ENCODE data around the gene LRRC14B.

Gene LRRC14B

DNA sequence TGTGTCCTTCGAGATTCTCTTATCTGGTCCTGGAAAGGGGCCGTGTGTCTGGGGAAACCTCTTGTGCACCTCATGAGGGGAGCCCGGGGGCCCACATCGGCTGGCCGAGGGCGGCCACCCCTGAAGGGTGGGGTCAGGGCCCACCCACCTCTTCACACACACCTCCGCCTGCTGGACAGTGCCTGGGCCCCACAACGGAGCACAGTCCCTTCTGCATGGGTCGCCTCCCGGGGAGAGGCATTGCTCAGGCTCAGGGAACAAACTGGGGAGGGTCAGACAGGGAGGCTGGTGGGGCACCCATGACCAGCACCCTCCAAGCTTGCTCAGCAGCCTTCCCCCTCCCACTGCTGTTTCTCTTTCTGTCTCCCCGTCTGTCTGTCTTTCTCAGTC is 1.3 kb upstream of the LRRC14B start:
- DNase-seq (ENCODE audit: low read depth) = no peak
- no peak overlapping the region for H3K4me3 ChIP-seq (ENCODE audit: control insufficient read depth, low read depth, low read length)
- no peak for TF ChIP-seq CTCF (IDR thresholded peaks at IDR 0.05; ENCODE audit: control insufficient read depth, insufficient read depth, low read depth, low read length, missing control alignments)

DNA sequence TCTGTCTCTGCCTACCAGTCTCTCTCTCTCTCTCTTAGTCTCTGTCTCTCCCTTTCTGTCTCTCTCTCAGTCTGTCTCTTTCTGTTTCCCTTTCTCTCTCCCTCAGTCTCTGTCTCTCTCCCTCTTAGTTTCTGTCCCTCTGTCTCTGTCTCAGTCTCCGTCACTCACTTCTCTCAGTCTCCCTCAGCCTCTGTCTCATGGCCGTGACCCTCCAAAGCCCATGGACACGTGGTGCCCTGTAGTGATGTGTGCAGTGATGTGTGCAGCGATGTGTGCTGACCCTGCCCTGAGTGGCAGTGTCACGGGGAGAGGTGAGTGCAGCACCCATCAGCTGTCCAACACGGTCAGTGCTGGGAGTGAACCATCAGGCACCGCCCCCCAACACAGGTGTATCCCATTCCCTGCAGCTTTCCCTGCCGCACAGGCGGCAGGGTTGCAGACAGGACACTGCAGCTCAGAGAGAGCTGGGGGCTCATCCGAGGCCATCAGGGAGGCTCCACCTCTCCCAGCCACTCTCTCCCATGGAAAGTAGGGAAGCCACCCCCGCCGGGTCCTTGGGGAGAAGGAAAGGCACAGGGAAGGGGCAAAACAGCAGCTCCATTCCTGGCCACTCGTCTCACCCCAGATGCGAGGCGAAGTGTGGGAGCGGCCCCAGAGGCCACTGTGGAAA is 794 bp upstream of the LRRC14B start:
- H3K4me3 ChIP-seq (ENCODE audit: control insufficient read depth, low read depth, low read length) = no peak overlapping the region
- TF ChIP-seq CTCF (IDR thresholded peaks at IDR 0.05; ENCODE audit: control insufficient read depth, insufficient read depth, low read depth, low read length, missing control alignments) = no peak
- DNase-seq (ENCODE audit: low read depth) = no peak

DNA sequence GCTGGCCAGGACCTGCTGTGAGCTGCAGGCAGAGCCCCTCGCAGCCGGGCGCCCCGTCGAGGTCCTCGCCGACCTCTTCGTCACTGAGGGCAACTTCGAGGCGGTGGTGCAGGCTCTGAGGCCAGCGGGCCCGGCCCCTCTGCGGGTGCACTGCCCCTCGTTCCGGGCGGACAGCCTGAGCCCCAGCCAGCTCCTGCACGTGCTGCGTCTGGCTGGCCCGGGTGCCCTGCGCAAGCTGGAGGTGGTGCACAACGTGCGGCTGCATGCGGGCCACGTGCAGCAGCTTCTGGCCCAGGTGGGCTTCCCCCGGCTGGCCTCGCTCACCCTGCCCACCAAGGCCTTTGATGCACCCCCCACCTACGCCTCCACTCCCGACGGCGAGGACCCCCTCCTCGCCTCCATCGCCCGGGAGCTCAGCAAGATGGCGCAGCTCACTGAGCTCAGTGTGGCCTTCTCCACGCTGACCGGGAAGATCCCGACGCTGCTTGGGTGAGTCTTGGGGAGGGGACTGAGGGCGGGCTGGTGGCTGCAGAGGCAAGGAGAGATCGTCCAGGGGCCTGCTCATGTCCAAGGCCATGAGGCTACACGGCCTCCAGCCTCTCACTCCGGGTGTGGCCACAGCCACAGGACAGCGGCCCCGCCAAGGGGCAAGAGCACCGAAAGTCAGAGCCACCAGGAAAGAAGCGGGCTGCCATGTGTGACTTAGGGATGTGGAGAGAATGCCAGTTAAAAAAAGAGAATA is 825 bp downstream of the LRRC14B start:
- no peak overlapping the region for H3K4me3 ChIP-seq (ENCODE audit: control insufficient read depth, low read depth, low read length)
- TF ChIP-seq CTCF (IDR thresholded peaks at IDR 0.05; ENCODE audit: control insufficient read depth, insufficient read depth, low read depth, low read length, missing control alignments) = no peak
- no peak for DNase-seq (ENCODE audit: low read depth)

DNA sequence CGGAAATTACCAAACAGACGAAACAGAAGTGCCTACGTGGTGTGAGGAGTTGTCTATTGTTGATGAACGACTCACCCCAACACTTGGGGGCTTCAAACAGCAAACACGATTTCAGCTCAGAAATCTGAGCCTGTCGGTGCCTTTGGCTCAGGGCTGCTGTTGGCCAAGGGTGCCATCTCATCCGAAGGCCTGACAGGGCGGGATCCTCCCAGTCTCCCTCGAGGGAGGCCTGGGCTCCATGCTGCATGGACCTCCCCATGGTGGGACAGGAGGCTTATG is 1.3 kb downstream of the LRRC14B start:
- no peak for DNase-seq (ENCODE audit: low read depth)
- no peak overlapping the region for H3K4me3 ChIP-seq (ENCODE audit: control insufficient read depth, low read depth, low read length)
- TF ChIP-seq CTCF (IDR thresholded peaks at IDR 0.05; ENCODE audit: control insufficient read depth, insufficient read depth, low read depth, low read length, missing control alignments) = no peak

- DNase-seq (ENCODE audit: low read depth) = no peak
- H3K4me3 ChIP-seq (ENCODE audit: control insufficient read depth, low read depth, low read length) = no peak overlapping the region
- no peak for TF ChIP-seq CTCF (IDR thresholded peaks at IDR 0.05; ENCODE audit: control insufficient read depth, insufficient read depth, low read depth, low read length, missing control alignments)
Measured at GRCh38 chr5:192970-193831, 1.9 kb downstream of the LRRC14B start.

GRCh38 chr5:194102-194501 is 2.8 kb downstream of the LRRC14B start:
- TF ChIP-seq CTCF (IDR thresholded peaks at IDR 0.05; ENCODE audit: control insufficient read depth, insufficient read depth, low read depth, low read length, missing control alignments) = no peak
- DNase-seq (ENCODE audit: low read depth) = no peak
- H3K4me3 ChIP-seq (ENCODE audit: control insufficient read depth, low read depth, low read length) = no peak overlapping the region
